Measurements from ENCODE around the gene ITCH. TPM values are rescaled to one million over a fixed set of nuclear protein-coding genes. Genes with fewer than 3 reads are reported as not detected.
A peak's percentile ranks its signal among the peaks of the same experiment; 100 is the strongest.
"Not testable (repeated sequence)": the region's sequence is repeated elsewhere in the genome, so short reads cannot be mapped to it uniquely, and the experiment has no call there.

ITCH gene
- total RNA-seq, 6 experiments from 2014 or later, result 55.0 to 63.3 (median 59.1) TPM

DNA sequence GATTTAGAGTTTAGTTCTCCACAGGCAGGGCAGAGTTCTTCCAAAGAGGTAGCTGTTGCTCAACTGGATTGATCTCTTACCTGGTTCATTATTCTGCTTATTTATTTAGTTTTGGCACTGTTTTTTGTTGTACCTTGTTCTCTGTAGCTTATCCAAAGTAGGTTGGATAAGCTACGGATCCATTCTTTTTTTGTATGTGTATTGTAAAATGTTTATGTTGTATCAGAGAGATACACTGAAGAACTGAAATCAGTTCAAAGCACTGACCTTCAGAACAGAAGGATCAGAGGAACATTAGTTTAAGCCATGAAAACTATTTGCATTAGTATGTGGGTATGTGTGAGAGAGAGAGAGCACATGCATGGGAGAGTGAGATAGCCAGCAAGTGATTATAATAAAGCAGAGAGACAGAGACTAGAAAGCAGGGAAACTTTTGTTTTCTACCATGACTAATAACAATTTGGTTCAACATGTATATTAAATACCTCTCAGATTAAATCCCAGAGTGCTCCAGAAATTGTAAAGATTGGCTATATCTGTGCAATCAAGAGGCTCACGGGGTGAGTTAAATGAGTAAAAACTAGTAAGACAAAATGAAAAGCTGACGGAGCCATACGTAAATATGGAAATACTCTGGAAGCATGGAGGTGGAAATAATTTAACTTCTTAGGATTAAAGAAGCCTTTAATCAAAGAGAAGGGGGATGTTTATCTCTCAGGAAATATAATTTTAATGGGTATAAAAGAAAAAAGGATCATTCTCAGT lies 40.2 kb downstream of the ITCH start:
- peaks cover 43% of the 10 kb centered on the region for H3K4me1 Mint-ChIP-seq (ENCODE audit: low read depth)
- peaks cover 14% of the 10 kb centered on the region for H3K36me3 Mint-ChIP-seq (ENCODE audit: low read depth)
- no peak for DNase-seq
- no peaks in the 10 kb centered on the region for H3K9me3 Mint-ChIP-seq
- H3K27me3 Mint-ChIP-seq (ENCODE audit: insufficient read depth), result no peaks in the 10 kb centered on the region
- H3K4me3 Mint-ChIP-seq, result no peak overlapping the region; the same call in 1 of the 2 replicates
- H3K27ac Mint-ChIP-seq, result peak overlapping the region; percentile 2; the same call in 1 of the 2 replicates
- TF ChIP-seq CTCF (IDR thresholded peaks at IDR 0.05), result no peak

- no peak for DNase-seq
- Mint-ChIP-seq H3K36me3 (ENCODE audit: low read depth) (peaks cover 21% of the 10 kb centered on the region), H3K4me3 (no peak overlapping the region; the same call in 1 of the 2 replicates), H3K4me1 (ENCODE audit: low read depth) (peaks cover 43% of the 10 kb centered on the region), H3K27me3 (ENCODE audit: insufficient read depth) (no peaks in the 10 kb centered on the region), H3K27ac (peak overlapping the region; percentile 2; the same call in 1 of the 2 replicates), H3K9me3 (no peaks in the 10 kb centered on the region)
- TF ChIP-seq CTCF (IDR thresholded peaks at IDR 0.05), result no peak
Observed at GRCh38 chr20:34403908-34404307, 40.8 kb downstream of the ITCH start.

DNA sequence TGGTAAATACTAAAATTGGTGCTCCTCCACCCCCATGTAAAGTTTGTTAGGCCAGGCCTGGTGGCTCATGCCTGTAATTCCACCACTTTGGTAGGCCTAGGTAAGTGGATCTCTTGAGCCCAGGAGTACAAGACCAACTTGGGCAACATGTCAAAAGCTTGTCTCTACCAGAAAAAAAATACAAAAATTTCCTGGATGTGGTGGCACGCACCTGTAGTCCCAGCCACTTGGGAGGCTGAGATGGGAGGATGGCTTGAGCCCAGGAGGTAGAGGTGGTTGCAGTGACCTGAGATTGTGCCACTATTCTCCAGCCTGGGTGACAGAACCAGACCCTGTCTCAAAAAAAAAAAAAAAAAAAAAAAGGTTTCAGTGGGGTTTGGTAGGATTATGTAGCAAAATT lies 41.7 kb downstream of the ITCH start:
- Mint-ChIP-seq H3K4me3 (no peak overlapping the region), H3K27me3 (ENCODE audit: insufficient read depth) (no peaks in the 10 kb centered on the region), H3K9me3 (no peaks in the 10 kb centered on the region), H3K4me1 (ENCODE audit: low read depth) (peaks cover 49% of the 10 kb centered on the region), H3K27ac (no peak overlapping the region), H3K36me3 (ENCODE audit: low read depth) (peaks cover 27% of the 10 kb centered on the region)
- DNase-seq, result no peak
- no peak for TF ChIP-seq CTCF (IDR thresholded peaks at IDR 0.05)

DNA sequence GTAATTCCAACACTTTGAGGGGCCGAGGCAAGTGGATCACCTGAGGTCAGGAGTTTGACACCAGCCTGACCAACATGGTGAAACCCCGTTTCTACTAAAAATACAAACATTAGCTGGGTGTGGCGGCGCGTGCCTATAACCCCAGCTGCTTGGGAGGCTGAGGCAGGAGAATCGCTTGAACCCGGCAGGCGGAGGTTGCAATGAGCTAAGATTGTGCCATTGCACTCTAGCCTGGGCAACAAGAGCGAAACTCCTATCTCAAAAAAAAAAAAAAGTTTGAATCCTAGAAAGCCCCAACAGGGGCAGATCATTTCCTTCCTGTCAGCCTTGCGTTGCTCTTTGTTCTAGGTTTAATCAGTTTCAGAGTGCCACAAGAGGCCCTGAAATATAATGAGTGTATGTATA lies 42.2 kb downstream of the ITCH start:
- Mint-ChIP-seq H3K36me3 (ENCODE audit: low read depth) (peaks cover 27% of the 10 kb centered on the region), H3K4me1 (ENCODE audit: low read depth) (peaks cover 49% of the 10 kb centered on the region)
- DNase-seq; H3K27me3 Mint-ChIP-seq (ENCODE audit: insufficient read depth); H3K4me3 Mint-ChIP-seq; H3K27ac Mint-ChIP-seq; H3K9me3 Mint-ChIP-seq: not testable (repeated sequence)

- H3K36me3 Mint-ChIP-seq (ENCODE audit: low read depth), result peaks cover 27% of the 10 kb centered on the region
- not testable (repeated sequence) for H3K27me3 Mint-ChIP-seq (ENCODE audit: insufficient read depth); DNase-seq; H3K9me3 Mint-ChIP-seq; H3K4me3 Mint-ChIP-seq; H3K27ac Mint-ChIP-seq
- H3K4me1 Mint-ChIP-seq (ENCODE audit: low read depth), result peaks cover 49% of the 10 kb centered on the region
Observed at GRCh38 chr20:34405942-34406341, 42.9 kb downstream of the ITCH start.

DNA sequence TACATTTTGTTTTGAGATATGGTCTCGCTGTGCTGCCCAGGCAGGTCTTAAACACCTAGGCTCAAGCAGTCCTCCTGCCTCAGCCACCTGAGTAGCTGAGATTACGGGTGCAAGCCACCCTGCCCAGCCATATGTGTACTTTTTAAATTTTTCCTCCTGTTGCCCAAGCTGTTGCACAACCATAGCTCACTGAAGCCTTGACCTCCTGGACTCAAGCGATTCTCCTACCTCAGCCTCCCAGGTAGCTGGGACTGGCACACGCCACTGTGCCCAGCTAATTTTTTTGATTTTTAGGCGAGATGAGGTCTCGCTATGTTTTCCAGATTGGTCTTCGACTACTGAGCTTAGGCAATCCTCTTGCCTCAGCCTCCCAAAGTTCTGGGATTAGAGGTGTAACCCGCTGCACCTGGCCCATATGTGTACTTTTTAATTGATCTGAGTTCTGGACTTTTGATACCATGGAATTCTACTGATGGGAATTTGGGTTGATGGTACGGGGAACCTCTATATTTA lies 44.9 kb downstream of the ITCH start:
- Mint-ChIP-seq H3K9me3 (no peaks in the 10 kb centered on the region), H3K4me1 (ENCODE audit: low read depth) (peaks cover 46% of the 10 kb centered on the region), H3K4me3 (no peak overlapping the region), H3K27me3 (ENCODE audit: insufficient read depth) (no peaks in the 10 kb centered on the region), H3K27ac (no peak overlapping the region), H3K36me3 (ENCODE audit: low read depth) (peaks cover 21% of the 10 kb centered on the region)
- TF ChIP-seq CTCF (IDR thresholded peaks at IDR 0.05), result no peak
- DNase-seq, result no peak
